Breast epithelium (tissue), 3 donors: ENCODE results near the gene ACO2.

Experiments used
- POLR2A ChIP-seq: fragments of 450-650 bp; IDR thresholded peaks from one replicate; pipeline ENCODE4 v1.6.1; 2016; ENCODE audit warnings: antibody characterized with exemption, mild to moderate bottlenecking, moderate library complexity
- TF ChIP-seq, protein P1 (sequence below), 3 donors: fragments of 450-650 bp; IDR thresholded peaks; one replicate each; pipeline ENCODE4 v1.5.1; 2016 to 2017; ENCODE audit warnings: antibody characterized with exemption in 3 of 3, mild to moderate bottlenecking in 3 of 3, moderate library complexity in 3 of 3

DNA sequence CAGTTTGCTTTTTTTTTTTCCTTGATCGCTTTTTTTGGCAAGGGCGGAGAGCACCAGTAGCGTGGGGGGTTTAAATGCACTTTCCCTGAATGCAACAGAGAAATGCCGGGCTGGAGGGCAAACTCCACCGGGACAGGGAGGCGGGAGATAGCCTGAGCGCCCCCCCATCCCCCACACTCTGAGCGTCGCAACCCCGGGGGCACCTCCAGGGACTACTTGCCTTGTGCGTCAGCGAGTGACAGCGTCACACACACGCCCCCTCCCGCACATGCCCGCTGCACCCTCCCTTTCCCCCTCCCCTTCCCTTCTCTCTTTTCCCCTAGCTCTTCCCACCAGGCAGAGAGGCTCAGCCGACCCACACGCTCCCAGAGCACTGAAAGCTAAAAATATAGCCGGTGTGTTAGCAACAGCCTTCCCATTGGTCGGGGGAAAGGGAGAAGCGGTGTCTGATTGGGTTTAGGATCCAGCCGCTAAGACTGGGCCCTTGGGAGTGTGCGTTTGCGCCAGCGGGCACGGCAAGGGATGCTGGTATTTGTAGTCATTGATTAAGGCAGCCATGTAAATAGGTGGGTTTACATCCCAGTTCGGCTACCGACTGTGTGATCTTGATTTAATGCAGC, 20.6 kb upstream of the ACO2 start:
- TF ChIP-seq, protein P1, sequence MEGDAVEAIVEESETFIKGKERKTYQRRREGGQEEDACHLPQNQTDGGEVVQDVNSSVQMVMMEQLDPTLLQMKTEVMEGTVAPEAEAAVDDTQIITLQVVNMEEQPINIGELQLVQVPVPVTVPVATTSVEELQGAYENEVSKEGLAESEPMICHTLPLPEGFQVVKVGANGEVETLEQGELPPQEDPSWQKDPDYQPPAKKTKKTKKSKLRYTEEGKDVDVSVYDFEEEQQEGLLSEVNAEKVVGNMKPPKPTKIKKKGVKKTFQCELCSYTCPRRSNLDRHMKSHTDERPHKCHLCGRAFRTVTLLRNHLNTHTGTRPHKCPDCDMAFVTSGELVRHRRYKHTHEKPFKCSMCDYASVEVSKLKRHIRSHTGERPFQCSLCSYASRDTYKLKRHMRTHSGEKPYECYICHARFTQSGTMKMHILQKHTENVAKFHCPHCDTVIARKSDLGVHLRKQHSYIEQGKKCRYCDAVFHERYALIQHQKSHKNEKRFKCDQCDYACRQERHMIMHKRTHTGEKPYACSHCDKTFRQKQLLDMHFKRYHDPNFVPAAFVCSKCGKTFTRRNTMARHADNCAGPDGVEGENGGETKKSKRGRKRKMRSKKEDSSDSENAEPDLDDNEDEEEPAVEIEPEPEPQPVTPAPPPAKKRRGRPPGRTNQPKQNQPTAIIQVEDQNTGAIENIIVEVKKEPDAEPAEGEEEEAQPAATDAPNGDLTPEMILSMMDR (IDR thresholded peaks at IDR 0.05): no peak
- peak; percentile 81 for TF ChIP-seq POLR2A
